C4-2B (cell line): ENCODE measurements around the gene CORO2B.

Experiments
- CTCF ChIP-seq: fragments of 450-650 bp; conservative IDR thresholded peaks from 2 replicates; pipeline ENCODE4 v1.5.1; 2017; ENCODE audit warnings: mild to moderate bottlenecking
- ZFX ChIP-seq: fragments of 450-650 bp; IDR thresholded peaks from 2 replicates; pipeline ENCODE4 v1.6.1; 2017

GRCh38 chr15:68641376-68641775 is 62.6 kb downstream of the CORO2B start:
- TF ChIP-seq CTCF = no peak
- no peak for TF ChIP-seq ZFX
